Rectal smooth muscle tissue (tissue), 1 donor: ENCODE measurements around the gene C12orf60.
"Not testable (repeated sequence)": the region's sequence is repeated elsewhere in the genome, so short reads cannot be mapped to it uniquely, and the experiment has no call there.

Experiments
- H3K27ac ChIP-seq: one replicate; pipeline ENCODE4 v1.7.0; 2013; ENCODE audit warnings: low read depth, low read length, inconsistent platforms
- H3K27me3 ChIP-seq: one replicate; pipeline ENCODE4 v1.7.0; 2013; ENCODE audit warnings: low read length; ENCODE audit not compliant: control insufficient read depth, insufficient read depth
- H3K36me3 ChIP-seq: one replicate; pipeline ENCODE4 v1.7.0; 2013; ENCODE audit warnings: low read length; ENCODE audit not compliant: control insufficient read depth, insufficient read depth
- H3K4me1 ChIP-seq: one replicate; pipeline ENCODE4 v1.7.0; 2013; ENCODE audit warnings: low read length; ENCODE audit not compliant: control insufficient read depth, insufficient read depth
- H3K4me3 ChIP-seq: one replicate; pipeline ENCODE4 v1.7.0; 2013; ENCODE audit warnings: low read length
- H3K9ac ChIP-seq: one replicate; pipeline ENCODE4 v1.7.0; 2013; ENCODE audit warnings: low read length

The C12orf60 gene

GRCh38 chr12:14803011-14803829 is at the start of gene C12orf60, which contains the start of gene WBP11:
Gene C12orf60 (plus strand): TSS chr12:14803670. CDS start chr12:14822936, 19,266 bp downstream.
Gene WBP11 (minus strand): TSS chr12:14803478. CDS start chr12:14801383, 2,095 bp downstream.
- Histone ChIP-seq H3K36me3 (no peaks in the 10 kb centered on the region), H3K4me1 (peaks cover 3% of the 10 kb centered on the region), H3K27me3 (no peaks in the 10 kb centered on the region), H3K4me3 (peak within 1 kb of the TSS; percentile 99), H3K27ac (peak within 1 kb of the TSS; percentile 92), H3K9ac (peak within 1 kb of the TSS; percentile 99)

GRCh38 chr12:14756334-14757143 is 46.9 kb upstream of the C12orf60 start:
- H3K27me3 ChIP-seq: no peaks in the 10 kb centered on the region

GRCh38 chr12:14759711-14760280 is 43.7 kb upstream of the C12orf60 start:
- not testable (repeated sequence) for H3K9ac ChIP-seq, H3K4me1 ChIP-seq, H3K4me3 ChIP-seq, H3K27ac ChIP-seq, H3K27me3 ChIP-seq, H3K36me3 ChIP-seq

More at GRCh38 chr12:14756334-14757143, 46.9 kb upstream of the C12orf60 start:
- Histone ChIP-seq H3K27ac (no peak overlapping the region), H3K9ac (no peak overlapping the region), H3K36me3 (no peaks in the 10 kb centered on the region), H3K4me3 (no peak overlapping the region), H3K4me1 (no peaks in the 10 kb centered on the region)

GRCh38 chr12:14765398-14765797 is 38.1 kb upstream of the C12orf60 start:
- no peaks in the 10 kb centered on the region for H3K27me3 ChIP-seq
- H3K27ac ChIP-seq: no peak overlapping the region
- H3K4me3 ChIP-seq: no peak overlapping the region
- no peak overlapping the region for H3K9ac ChIP-seq
- no peaks in the 10 kb centered on the region for H3K36me3 ChIP-seq
- peaks cover 4% of the 10 kb centered on the region for H3K4me1 ChIP-seq

GRCh38 chr12:14766020-14766419 is 37.5 kb upstream of the C12orf60 start:
- H3K4me1 ChIP-seq, H3K27me3 ChIP-seq, H3K9ac ChIP-seq, H3K36me3 ChIP-seq, H3K4me3 ChIP-seq, H3K27ac ChIP-seq: not testable (repeated sequence)

- Histone ChIP-seq H3K36me3 (no peaks in the 10 kb centered on the region), H3K27me3 (no peaks in the 10 kb centered on the region), H3K9ac (no peak overlapping the region), H3K4me1 (peaks cover 4% of the 10 kb centered on the region), H3K27ac (no peak overlapping the region), H3K4me3 (no peak overlapping the region)
These were observed 36.7 kb upstream of the C12orf60 start for GRCh38 chr12:14766649-14767215.

GRCh38 chr12:14767617-14768016 is 35.9 kb upstream of the C12orf60 start:
- H3K27me3 ChIP-seq: no peaks in the 10 kb centered on the region
- no peak overlapping the region for H3K4me3 ChIP-seq
- no peak overlapping the region for H3K27ac ChIP-seq
- H3K4me1 ChIP-seq: peaks cover 4% of the 10 kb centered on the region
- no peaks in the 10 kb centered on the region for H3K36me3 ChIP-seq
- no peak overlapping the region for H3K9ac ChIP-seq

GRCh38 chr12:14768823-14769405 is 34.6 kb upstream of the C12orf60 start:
- Histone ChIP-seq H3K4me3 (peak overlapping the region; percentile 100), H3K4me1 (peaks cover 4% of the 10 kb centered on the region), H3K27me3 (no peaks in the 10 kb centered on the region), H3K9ac (peak overlapping the region; percentile 100), H3K27ac (peak overlapping the region; percentile 98), H3K36me3 (no peaks in the 10 kb centered on the region)

GRCh38 chr12:14769466-14769968 is 34.0 kb upstream of the C12orf60 start:
- H3K9ac ChIP-seq: peak overlapping the region; percentile 100
- H3K4me3 ChIP-seq: peak overlapping the region; percentile 100
- peak overlapping the region; percentile 98 for H3K27ac ChIP-seq
- peaks cover 2% of the 10 kb centered on the region for H3K36me3 ChIP-seq
- H3K4me1 ChIP-seq: peaks cover 4% of the 10 kb centered on the region
- H3K27me3 ChIP-seq: no peaks in the 10 kb centered on the region

- Histone ChIP-seq H3K27ac (peak overlapping the region; percentile 98), H3K4me1 (peaks cover 5% of the 10 kb centered on the region), H3K36me3 (peaks cover 2% of the 10 kb centered on the region), H3K27me3 (no peaks in the 10 kb centered on the region), H3K9ac (peak overlapping the region; percentile 100), H3K4me3 (peak overlapping the region; percentile 100)
These were observed 33.4 kb upstream of the C12orf60 start for GRCh38 chr12:14769969-14770495.

GRCh38 chr12:14770496-14771461 is 32.7 kb upstream of the C12orf60 start:
- peaks cover 7% of the 10 kb centered on the region for H3K4me1 ChIP-seq
- peak overlapping the region; percentile 98 for H3K27ac ChIP-seq
- peak overlapping the region; percentile 100 for H3K9ac ChIP-seq
- H3K36me3 ChIP-seq: peaks cover 2% of the 10 kb centered on the region
- no peaks in the 10 kb centered on the region for H3K27me3 ChIP-seq
- peak overlapping the region; percentile 100 for H3K4me3 ChIP-seq
